Erythroblast (primary cell): Measurements from ENCODE around the gene AFF4.

Experiments used
- GATA1 ChIP-seq: IDR thresholded peaks from 2 replicates; pipeline ENCODE4 v1.6.1; 2011; ENCODE audit warnings: low read depth, mild to moderate bottlenecking, control low read depth, low read length, moderate library complexity
- POLR2A ChIP-seq: IDR thresholded peaks from 2 replicates; pipeline ENCODE4 v1.6.1; 2011; ENCODE audit warnings: mild to moderate bottlenecking, low read length

DNA sequence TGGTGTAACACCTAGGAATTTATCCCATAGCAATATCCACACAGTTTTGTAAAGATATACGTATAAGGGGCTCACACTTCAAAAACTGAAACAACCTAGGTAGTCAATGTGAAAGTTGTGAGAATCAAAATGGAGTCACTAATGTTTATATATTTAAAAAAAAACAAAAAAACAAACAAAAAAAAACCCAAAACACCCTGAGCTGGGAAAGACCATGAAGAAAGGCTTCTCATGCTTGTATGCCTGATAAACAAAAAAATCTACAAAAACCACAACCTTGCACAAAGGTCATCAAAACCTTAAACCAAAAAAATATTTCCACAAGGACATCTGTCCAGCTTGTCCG lies 35.4 kb downstream of the AFF4 start:
- TF ChIP-seq GATA1: no peak
- no peak for TF ChIP-seq POLR2A
